GM12864 (cell line): ENCODE measurements around the gene RASA2.
"Not testable (repeated sequence)": the region's sequence is repeated elsewhere in the genome, so short reads cannot be mapped to it uniquely, and the experiment has no call there.

Experiments used
- DNase-seq: peaks from one replicate; pipeline ENCODE4 v3.0.0-alpha.2; 2011; ENCODE audit warnings: low read depth
- H3K4me3 ChIP-seq: 2 replicates; pipeline ENCODE4 v1.5.1; 2011; ENCODE audit warnings: mild to moderate bottlenecking, low read depth, low read length, control low read depth
- TF ChIP-seq, protein P1 (sequence below): IDR thresholded peaks from 2 replicates; pipeline ENCODE4 v1.5.1; 2011; ENCODE audit warnings: low read depth, mild to moderate bottlenecking, moderate library complexity, low read length, control low read depth, inconsistent platforms; ENCODE audit errors: missing control alignments

The RASA2 gene

GRCh38 chr3:141625506-141625905 lies 138.7 kb downstream of the RASA2 start:
- no peak for DNase-seq
- TF ChIP-seq, protein P1, sequence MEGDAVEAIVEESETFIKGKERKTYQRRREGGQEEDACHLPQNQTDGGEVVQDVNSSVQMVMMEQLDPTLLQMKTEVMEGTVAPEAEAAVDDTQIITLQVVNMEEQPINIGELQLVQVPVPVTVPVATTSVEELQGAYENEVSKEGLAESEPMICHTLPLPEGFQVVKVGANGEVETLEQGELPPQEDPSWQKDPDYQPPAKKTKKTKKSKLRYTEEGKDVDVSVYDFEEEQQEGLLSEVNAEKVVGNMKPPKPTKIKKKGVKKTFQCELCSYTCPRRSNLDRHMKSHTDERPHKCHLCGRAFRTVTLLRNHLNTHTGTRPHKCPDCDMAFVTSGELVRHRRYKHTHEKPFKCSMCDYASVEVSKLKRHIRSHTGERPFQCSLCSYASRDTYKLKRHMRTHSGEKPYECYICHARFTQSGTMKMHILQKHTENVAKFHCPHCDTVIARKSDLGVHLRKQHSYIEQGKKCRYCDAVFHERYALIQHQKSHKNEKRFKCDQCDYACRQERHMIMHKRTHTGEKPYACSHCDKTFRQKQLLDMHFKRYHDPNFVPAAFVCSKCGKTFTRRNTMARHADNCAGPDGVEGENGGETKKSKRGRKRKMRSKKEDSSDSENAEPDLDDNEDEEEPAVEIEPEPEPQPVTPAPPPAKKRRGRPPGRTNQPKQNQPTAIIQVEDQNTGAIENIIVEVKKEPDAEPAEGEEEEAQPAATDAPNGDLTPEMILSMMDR = no peak
- no peak overlapping the region for H3K4me3 ChIP-seq

- not testable (repeated sequence) for H3K4me3 ChIP-seq, DNase-seq
Observed at GRCh38 chr3:141628334-141628733, 141.5 kb downstream of the RASA2 start.

DNA sequence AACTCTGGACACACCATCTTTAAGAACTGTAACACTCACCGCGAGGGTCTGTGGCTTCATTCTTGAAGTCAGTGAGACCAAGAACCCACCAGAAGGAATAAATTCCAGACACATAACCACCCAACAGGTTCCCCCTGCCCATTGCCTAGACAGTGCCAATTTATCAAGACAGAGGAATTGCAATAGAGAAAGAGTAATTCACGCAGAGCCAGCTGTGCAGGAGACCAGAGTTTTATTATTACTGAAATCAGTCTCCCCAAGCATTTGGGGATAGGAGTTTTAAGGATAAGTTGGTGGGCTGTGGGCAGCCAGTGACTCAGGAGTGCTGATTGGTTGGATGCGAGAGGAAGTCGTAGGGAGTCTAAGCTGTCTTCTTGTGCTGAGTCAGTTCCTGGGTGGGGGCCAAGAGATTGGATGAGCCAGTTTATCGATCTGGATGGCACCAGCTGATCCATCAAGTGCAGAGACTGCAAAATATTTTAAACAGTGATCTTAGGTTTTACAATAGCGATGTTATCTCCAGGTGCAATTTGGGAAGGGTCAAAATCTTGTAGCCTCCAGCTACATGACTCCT lies 142.1 kb downstream of the RASA2 start:
- DNase-seq = not testable (repeated sequence)

GRCh38 chr3:141629976-141630375 lies 143.1 kb downstream of the RASA2 start:
- no peak overlapping the region for H3K4me3 ChIP-seq
- TF ChIP-seq, protein P1 = no peak
- DNase-seq = no peak

More for the DNA sequence above, 142.1 kb downstream of the RASA2 start:
- H3K4me3 ChIP-seq = not testable (repeated sequence)

DNA sequence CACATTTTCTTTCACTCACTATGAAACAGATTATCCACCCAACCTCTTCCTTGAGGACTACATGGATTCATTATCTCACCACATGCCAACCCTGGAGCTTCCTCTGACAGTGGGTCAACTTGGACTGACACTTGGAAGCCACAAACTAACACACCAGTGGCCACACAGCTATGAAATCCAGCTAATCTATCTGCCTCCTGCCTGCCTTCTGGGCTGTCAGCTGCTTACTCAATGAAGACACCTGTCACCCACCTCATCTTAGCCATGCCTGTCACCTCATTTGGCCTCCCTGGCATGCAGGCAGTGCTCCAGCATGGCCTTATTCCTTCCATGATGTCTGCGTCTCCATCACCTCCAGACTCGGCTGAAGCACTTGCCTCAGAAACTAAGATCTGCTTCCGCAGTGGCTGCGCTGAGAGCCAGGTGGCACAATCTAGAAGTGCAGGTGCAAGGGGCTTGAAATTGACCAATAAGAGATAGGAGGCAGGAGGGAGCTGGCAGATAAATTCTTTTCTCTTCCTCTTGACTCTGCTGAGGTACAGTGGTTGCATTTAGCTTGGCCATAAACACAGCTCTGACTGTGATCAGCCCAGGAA lies 146.1 kb downstream of the RASA2 start:
- TF ChIP-seq, protein P1 = no peak
- no peak for DNase-seq

DNA sequence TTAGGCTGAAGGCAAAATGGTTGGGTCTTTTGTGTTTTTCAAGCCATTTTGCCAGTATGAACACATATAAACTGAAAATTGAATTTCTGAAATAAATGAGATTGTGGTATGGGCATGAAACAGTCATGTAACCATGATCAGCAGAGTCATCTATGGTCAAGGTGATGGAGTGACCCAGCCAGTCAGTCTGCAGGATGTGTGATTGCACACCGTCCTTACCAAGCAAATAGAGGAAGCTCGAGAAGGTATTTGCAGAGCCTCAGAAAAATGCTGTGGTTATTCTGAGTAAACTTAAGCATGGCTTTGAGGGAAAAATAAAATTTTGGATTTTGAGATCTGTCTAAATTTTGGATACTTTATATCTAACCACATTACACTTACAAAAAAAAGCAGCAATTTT lies 155.4 kb downstream of the RASA2 start:
- no peak for DNase-seq
- TF ChIP-seq, protein P1 = no peak
- no peak overlapping the region for H3K4me3 ChIP-seq

More for the DNA sequence above, 146.1 kb downstream of the RASA2 start:
- no peak overlapping the region for H3K4me3 ChIP-seq

DNA sequence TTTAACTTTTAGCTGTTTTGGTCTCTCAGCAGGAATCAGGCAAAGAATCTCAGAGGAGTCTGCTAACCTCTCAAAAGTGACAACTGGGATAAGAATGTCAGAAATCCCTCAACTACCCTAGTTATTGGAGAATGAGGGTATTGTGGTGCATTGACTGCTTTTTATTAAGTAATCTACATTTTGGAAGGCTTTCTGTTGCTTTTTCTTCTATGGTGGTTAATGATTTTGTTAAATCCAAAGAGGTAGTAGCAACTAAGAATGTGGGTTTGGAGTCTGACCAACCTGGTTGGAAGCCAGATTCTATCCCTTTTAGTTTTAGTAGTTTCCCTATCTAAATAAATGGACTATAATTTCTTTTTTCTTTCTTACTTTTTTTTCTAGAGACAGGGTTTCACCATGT lies 156.6 kb downstream of the RASA2 start:
- TF ChIP-seq, protein P1 = no peak
- DNase-seq = no peak
- no peak overlapping the region for H3K4me3 ChIP-seq

GRCh38 chr3:141643796-141644195 lies 157.0 kb downstream of the RASA2 start:
- TF ChIP-seq, protein P1 = no peak
- H3K4me3 ChIP-seq = no peak overlapping the region
- no peak for DNase-seq
